DMS 273 (cell line): ENCODE data around the gene SLAIN1.
A peak's percentile ranks its signal among the peaks of the same experiment; 100 is the strongest.

Experiments used
- DNase-seq: peaks from one replicate; lab custom pipeline; 2025; ENCODE audit not compliant: unreplicated experiment; lab: John Stamatoyannopoulos, UW

Gene SLAIN1

GRCh38 chr13:77714119-77714755, 16.8 kb downstream of the SLAIN1 start:
- DNase-seq: no peak

GRCh38 chr13:77715233-77715891, 17.9 kb downstream of the SLAIN1 start:
- no peak for DNase-seq

- DNase-seq: no peak
Measured at GRCh38 chr13:77716692-77717091, 19.2 kb downstream of the SLAIN1 start.

- no peak for DNase-seq
Measured at GRCh38 chr13:77717508-77717907, 20.0 kb downstream of the SLAIN1 start.

GRCh38 chr13:77719128-77719527, 21.6 kb downstream of the SLAIN1 start:
- DNase-seq: no peak

GRCh38 chr13:77720988-77721387, 23.5 kb downstream of the SLAIN1 start:
- DNase-seq: no peak

- DNase-seq: no peak
Measured at GRCh38 chr13:77724092-77724491, 26.6 kb downstream of the SLAIN1 start.

- no peak for DNase-seq
Measured at GRCh38 chr13:77725071-77725470, 27.6 kb downstream of the SLAIN1 start.

- peak; percentile 83 for DNase-seq
Measured at GRCh38 chr13:77728265-77729125, 31.0 kb downstream of the SLAIN1 start.

- peak; percentile 12 for DNase-seq
Measured at GRCh38 chr13:77729502-77730221, 32.2 kb downstream of the SLAIN1 start.

GRCh38 chr13:77730572-77730971, 33.1 kb downstream of the SLAIN1 start:
- no peak for DNase-seq

- DNase-seq: peak; percentile 20
Measured at GRCh38 chr13:77732287-77732686, 34.8 kb downstream of the SLAIN1 start.

- DNase-seq: peak; percentile 93
Measured at GRCh38 chr13:77733674-77734073, 36.2 kb downstream of the SLAIN1 start.

GRCh38 chr13:77737583-77738200, 40.2 kb downstream of the SLAIN1 start:
- no peak for DNase-seq

- no peak for DNase-seq
Measured at GRCh38 chr13:77740097-77740735, 42.7 kb downstream of the SLAIN1 start.

GRCh38 chr13:77740931-77741596, 43.6 kb downstream of the SLAIN1 start:
- DNase-seq: peak; percentile 7

GRCh38 chr13:77741597-77741972, 44.1 kb downstream of the SLAIN1 start:
- no peak for DNase-seq

- DNase-seq: no peak
Measured at GRCh38 chr13:77742801-77743200, 45.3 kb downstream of the SLAIN1 start.

GRCh38 chr13:77745784-77746183, 48.3 kb downstream of the SLAIN1 start:
- no peak for DNase-seq

GRCh38 chr13:77749344-77749880, 51.9 kb downstream of the SLAIN1 start:
- DNase-seq: no peak
